Measurements from ENCODE around the gene TTC1.
"Not testable (repeated sequence)": the region's sequence is repeated elsewhere in the genome, so short reads cannot be mapped to it uniquely, and the experiment has no call there.

The TTC1 gene

DNA sequence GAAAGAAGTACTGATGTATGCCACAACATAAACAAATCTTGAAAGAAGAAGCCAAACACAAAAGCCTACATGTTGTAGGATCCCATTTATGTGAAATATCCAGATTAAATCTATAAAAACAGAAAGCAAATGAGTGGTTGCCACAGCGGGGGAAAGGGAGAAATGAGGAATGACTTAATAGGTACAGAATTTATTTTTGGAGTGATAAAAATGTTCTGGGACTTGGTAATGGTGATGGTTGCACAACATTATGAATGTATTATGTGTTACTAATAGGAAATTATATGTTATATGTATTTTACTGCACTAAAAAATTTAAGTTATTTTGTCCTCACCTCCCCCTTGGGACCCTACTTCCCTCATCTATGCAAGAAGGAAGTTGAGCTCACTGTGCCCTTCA lies 16.4 kb upstream of the TTC1 start:
- DNase-seq = no peak

DNA sequence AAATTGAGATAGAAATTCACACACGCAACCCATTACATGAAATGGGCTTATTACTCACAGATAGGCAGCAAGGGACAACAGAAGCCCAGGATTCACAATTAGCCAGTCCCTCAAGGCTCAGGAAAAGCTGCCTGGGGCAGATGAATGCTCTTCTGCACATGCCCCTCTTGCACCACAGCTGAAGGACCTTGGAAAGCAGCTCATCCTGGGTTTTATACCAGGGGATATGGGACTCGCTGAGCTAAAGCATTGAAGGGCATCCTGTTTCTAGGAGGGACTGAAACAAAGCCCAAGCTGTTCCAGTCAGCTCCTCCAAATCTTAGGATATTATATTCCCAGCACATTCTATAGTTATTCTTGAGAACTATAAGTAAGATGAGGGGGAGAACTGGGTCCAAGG lies 15.7 kb upstream of the TTC1 start:
- DNase-seq = no peak

DNA sequence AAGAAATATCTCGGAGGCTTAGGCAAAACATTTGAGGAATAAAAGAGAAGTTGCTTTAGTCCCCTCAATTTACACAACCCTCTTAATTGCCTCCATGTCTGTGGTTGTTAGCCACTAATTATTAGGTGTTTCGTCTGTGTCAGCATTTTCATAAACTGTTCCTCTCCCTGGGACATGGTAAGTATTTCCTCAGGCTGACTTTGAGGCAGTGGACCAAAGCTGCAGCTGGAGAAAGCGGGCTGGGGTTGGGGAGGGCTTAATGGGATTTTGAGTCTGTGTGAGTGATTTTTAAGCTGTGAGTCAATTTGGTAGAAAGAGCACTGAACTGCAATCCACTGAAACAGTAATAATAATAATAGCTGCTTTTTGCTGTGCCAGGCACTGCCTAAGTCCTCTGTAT lies 13.0 kb upstream of the TTC1 start:
- no peak for DNase-seq

GRCh38 chr5:160001457-160001856 lies 7.5 kb upstream of the TTC1 start:
- DNase-seq = no peak

GRCh38 chr5:160007514-160007913 lies 1.4 kb upstream of the TTC1 start:
- no peak for DNase-seq

- peak; percentile 35 for DNase-seq
These were observed 436 bp upstream of the TTC1 start for GRCh38 chr5:160008529-160008876.

GRCh38 chr5:160009591-160009989 lies 651 bp downstream of the TTC1 start:
- DNase-seq = no peak

GRCh38 chr5:160011471-160011870 lies 2.5 kb downstream of the TTC1 start:
- no peak for DNase-seq

DNA sequence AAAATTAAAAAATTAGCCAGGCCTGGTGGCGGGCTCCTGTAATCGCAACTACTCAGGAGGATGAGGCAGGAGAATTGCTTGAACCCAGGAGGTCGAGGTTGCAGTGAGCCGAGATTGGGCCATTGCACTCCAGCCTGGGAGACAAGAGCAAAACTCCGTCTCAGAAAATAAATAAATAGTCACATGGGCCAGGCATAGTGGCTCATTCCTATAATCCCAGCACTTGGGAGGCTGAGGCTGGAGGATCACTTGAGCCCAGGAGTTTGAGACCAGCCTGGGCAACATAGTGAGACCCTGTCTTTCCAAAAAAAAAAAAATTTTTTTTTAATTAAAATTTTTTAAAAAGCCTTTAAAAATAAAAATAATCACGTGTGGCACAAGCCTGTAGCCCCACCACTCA lies 5.3 kb downstream of the TTC1 start:
- not testable (repeated sequence) for DNase-seq

GRCh38 chr5:160018945-160019625 lies 10.1 kb downstream of the TTC1 start:
- DNase-seq = no peak

GRCh38 chr5:160020266-160020770 lies 11.4 kb downstream of the TTC1 start:
- DNase-seq = no peak

DNA sequence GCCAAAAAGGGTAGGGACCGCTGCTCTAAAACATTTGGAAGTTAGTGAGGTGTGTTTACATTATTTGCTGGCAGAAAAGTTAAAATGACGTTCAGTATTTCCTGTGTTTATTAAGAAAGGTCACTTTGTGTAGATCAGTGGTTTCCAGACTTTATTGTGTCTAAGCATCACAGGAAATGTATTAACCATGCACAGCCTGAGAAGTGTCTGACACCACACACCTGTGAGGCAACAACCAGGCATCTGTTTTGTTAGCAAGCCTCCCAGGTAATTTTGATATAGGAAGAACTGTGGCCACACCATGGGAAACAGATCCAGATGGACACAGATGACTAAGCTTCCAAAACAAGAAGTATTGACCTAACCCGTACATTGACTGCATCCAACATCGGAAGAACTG lies 12.0 kb downstream of the TTC1 start:
- DNase-seq = no peak

GRCh38 chr5:160021831-160022446 lies 13.0 kb downstream of the TTC1 start:
- DNase-seq = no peak

- no peak for DNase-seq
These were observed 14.3 kb downstream of the TTC1 start for GRCh38 chr5:160023007-160023907.

GRCh38 chr5:160023908-160024630 lies 15.1 kb downstream of the TTC1 start:
- no peak for DNase-seq

DNA sequence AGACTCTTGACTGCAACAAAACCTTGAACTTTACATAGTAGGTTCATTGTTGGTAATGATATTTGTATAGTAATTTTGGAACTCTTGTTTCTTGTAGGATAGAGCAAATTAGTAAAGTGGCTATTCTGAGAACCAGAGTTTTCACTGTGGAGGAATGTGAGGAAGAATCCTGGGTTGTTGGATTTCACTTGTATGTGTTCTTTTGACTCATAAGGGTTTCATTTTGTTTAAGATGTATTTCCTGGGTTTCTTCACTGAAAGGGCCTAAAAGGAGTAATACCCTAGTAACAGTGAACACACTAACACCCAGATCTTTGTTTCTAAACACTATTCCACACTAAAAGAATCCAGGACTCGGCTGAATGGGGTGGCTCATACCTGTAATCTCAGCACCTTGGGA lies 20.1 kb downstream of the TTC1 start:
- DNase-seq = no peak

DNA sequence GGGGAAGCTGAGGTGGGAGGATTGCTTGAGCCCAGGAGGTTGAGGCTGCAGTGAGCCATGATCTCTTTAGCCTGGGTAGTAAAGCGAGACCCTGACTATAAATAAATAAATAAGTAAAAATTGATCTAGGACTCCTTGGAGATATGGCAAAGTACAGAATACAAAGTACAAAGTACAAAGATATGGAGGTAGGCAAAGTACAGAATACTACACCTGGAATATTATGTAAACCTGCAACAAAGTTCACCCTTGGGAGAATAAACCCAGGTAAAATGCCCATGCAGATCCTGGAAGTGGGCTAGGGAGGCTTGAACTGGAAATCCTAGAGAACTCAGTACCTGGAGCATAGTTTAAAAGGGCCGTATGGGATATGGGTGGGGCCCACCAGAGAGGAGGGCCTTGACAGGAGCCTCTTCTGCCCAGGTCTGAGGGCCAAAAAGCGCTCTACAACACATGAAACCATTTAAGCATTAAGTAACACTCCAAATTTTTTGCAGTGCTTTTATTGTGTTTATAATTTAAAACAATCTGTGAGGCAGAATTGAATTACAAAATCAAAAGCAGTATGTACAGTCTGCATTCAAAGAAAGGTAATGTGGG lies 20.7 kb downstream of the TTC1 start:
- DNase-seq = no peak

- DNase-seq = no peak
These were observed 21.9 kb downstream of the TTC1 start for GRCh38 chr5:160030631-160031377.

DNA sequence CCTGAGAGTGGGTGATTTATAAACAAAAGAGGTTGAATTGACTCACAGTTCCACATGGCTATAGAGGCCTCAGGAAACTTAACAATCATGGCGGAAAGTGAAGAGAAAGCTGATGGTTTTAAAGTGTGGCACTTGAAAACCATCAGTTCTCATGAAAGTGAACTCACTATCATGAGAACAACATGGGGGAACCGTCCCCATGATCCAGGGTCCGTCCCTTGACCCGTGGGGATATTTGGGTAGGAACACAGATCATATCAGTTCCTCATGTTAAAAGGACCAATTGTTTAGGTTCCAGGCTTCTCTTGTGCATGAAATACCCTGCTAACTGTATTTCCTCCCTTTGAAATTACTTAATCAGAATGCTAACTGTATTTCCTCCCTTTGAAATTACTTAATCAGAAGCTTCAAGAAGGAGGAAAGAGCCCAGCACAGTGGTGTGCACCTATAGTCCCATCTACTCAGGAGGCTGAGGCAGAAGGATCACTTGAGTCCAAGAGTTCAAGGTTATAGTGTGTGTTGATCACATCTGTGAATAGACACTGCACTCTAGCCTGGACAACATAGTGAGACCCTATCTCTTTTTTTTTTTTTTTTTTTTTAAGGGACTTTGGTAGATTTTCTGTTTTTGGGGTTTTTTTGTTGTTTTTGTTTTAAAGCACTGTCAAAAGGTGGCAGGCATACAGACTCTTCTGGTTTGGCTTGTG lies 24.8 kb downstream of the TTC1 start:
- DNase-seq = no peak

GRCh38 chr5:160036243-160036642 lies 27.3 kb downstream of the TTC1 start:
- DNase-seq = no peak

DNA sequence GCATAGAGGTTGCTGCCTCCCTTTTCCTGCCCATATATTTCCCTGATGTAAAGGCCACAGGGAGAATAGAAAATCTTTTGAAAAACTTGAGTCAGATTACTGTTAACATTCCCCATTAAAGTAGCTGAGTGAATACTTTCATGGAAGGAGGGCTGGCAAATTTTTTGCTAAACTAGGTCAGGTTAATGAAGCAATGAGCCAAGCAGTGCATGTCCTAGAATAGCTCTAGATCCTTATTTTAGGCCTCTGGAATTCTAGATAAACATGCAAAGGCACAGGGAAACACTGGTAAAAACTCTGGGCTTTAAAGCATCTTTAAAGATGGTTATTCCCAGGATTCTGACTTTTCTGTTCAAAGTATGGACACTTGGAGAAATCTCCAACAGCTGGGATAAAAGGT lies 27.9 kb downstream of the TTC1 start:
- DNase-seq = no peak
